HEK293 (cell line): Measurements from ENCODE around the gene GNG12.

ENCODE experiments used
- GLI4 ChIP-seq: fragments of 450-650 bp; formaldehyde crosslinking; IDR thresholded peaks from 2 replicates; pipeline ENCODE4 v1.5.1; 2016; ENCODE audit warnings: missing biosample characterization, missing genetic modification characterization
- HOXD13 ChIP-seq: sonication (generic); formaldehyde crosslinking; IDR thresholded peaks from 2 replicates; pipeline ENCODE4 v1.8.0; 2022; ENCODE audit warnings: missing genetic modification reagents, borderline replicate concordance
- KLF8 ChIP-seq: fragments of 450-650 bp; formaldehyde crosslinking; IDR thresholded peaks from 2 replicates; pipeline ENCODE4 v1.5.1; 2016; ENCODE audit warnings: missing biosample characterization, missing genetic modification characterization
- MZF1 ChIP-seq: fragments of 450-650 bp; formaldehyde crosslinking; IDR thresholded peaks from 2 replicates; pipeline ENCODE4 v1.5.1; 2017; ENCODE audit warnings: missing biosample characterization, missing genetic modification characterization, borderline replicate concordance
- RBAK ChIP-seq: fragments of 450-650 bp; formaldehyde crosslinking; IDR thresholded peaks from 2 replicates; pipeline ENCODE4 v1.5.1; 2016; ENCODE audit warnings: missing biosample characterization, missing genetic modification characterization
- REPIN1 ChIP-seq: fragments of 450-650 bp; formaldehyde crosslinking; IDR thresholded peaks from 2 replicates; pipeline ENCODE4 v1.5.1; 2017; ENCODE audit warnings: missing biosample characterization, missing genetic modification characterization, low read depth
- SCRT1 ChIP-seq: fragments of 450-650 bp; formaldehyde crosslinking; IDR thresholded peaks from 2 replicates; pipeline ENCODE4 v1.5.1; 2016; ENCODE audit warnings: missing biosample characterization, missing genetic modification characterization, borderline replicate concordance
- WT1 ChIP-seq: fragments of 450-650 bp; formaldehyde crosslinking; IDR thresholded peaks from 2 replicates; pipeline ENCODE4 v1.5.1; 2016; ENCODE audit warnings: missing biosample characterization, missing genetic modification characterization
- ZNF112 ChIP-seq: fragments of 450-650 bp; formaldehyde crosslinking; IDR thresholded peaks from 2 replicates; pipeline ENCODE4 v1.5.0; 2017; ENCODE audit warnings: missing biosample characterization, missing genetic modification characterization
- ZNF146 ChIP-seq: fragments of 450-650 bp; formaldehyde crosslinking; IDR thresholded peaks from 2 replicates; pipeline ENCODE4 v1.5.1; 2016; ENCODE audit warnings: missing biosample characterization, missing genetic modification characterization
- ZNF184 ChIP-seq: fragments of 450-650 bp; IDR thresholded peaks from 2 replicates; pipeline ENCODE4 v1.5.1; 2018; ENCODE audit warnings: missing biosample characterization, mild to moderate bottlenecking, missing genetic modification characterization
- ZNF19 ChIP-seq: fragments of 450-650 bp; formaldehyde crosslinking; IDR thresholded peaks from 2 replicates; pipeline ENCODE4; 2016; ENCODE audit warnings: missing biosample characterization, missing genetic modification characterization, low read depth
- ZNF366 ChIP-seq: fragments of 450-650 bp; formaldehyde crosslinking; conservative IDR thresholded peaks from 2 replicates; pipeline ENCODE4 v1.5.1; 2016; ENCODE audit warnings: missing biosample characterization, missing genetic modification characterization
- ZNF596 ChIP-seq: fragments of 450-650 bp; IDR thresholded peaks from 2 replicates; pipeline ENCODE4 v1.5.0; 2018; ENCODE audit warnings: missing biosample characterization, mild to moderate bottlenecking, missing genetic modification characterization, moderate library complexity
- ZNF747 ChIP-seq: fragments of 450-650 bp; formaldehyde crosslinking; IDR thresholded peaks from 2 replicates; pipeline ENCODE4 v1.5.1; 2016; ENCODE audit warnings: missing biosample characterization, missing genetic modification characterization
- TF ChIP-seq, protein P1 (sequence below): fragments of 450-650 bp; formaldehyde crosslinking; IDR thresholded peaks from 2 replicates; pipeline ENCODE4 v1.5.1; 2016; ENCODE audit warnings: missing biosample characterization, missing genetic modification characterization
- TF ChIP-seq, protein P2 (sequence below): fragments of 450-650 bp; IDR thresholded peaks from 2 replicates; pipeline ENCODE4 v1.5.1; 2018; ENCODE audit warnings: missing biosample characterization, missing genetic modification characterization
- TF ChIP-seq, protein P3 (sequence below): fragments of 450-650 bp; formaldehyde crosslinking; IDR thresholded peaks from 2 replicates; pipeline ENCODE4 v1.5.1; 2016; ENCODE audit warnings: missing biosample characterization, missing genetic modification characterization
- TF ChIP-seq, protein P4 (sequence below): fragments of 450-650 bp; formaldehyde crosslinking; IDR thresholded peaks from 2 replicates; pipeline ENCODE4 v1.5.0; 2017; ENCODE audit warnings: missing biosample characterization, missing genetic modification characterization, borderline replicate concordance
- TF ChIP-seq, protein P5 (sequence below): fragments of 450-650 bp; formaldehyde crosslinking; IDR thresholded peaks from 2 replicates; pipeline ENCODE4 v1.5.1; 2016; ENCODE audit warnings: missing biosample characterization, missing genetic modification characterization
- TF ChIP-seq, protein P6 (sequence below): fragments of 450-650 bp; formaldehyde crosslinking; IDR thresholded peaks from 2 replicates; pipeline ENCODE4 v1.5.1; 2016; ENCODE audit warnings: missing biosample characterization, missing genetic modification characterization
- TF ChIP-seq, protein P7 (sequence below): fragments of 450-650 bp; formaldehyde crosslinking; IDR thresholded peaks from 2 replicates; pipeline ENCODE4 v1.5.1; 2016; ENCODE audit warnings: missing biosample characterization, missing genetic modification characterization
- TF ChIP-seq, protein P8 (sequence below): fragments of 450-650 bp; formaldehyde crosslinking; IDR thresholded peaks from 2 replicates; pipeline ENCODE4 v1.5.1; 2017; ENCODE audit warnings: missing biosample characterization, missing genetic modification characterization

GNG12 gene

DNA sequence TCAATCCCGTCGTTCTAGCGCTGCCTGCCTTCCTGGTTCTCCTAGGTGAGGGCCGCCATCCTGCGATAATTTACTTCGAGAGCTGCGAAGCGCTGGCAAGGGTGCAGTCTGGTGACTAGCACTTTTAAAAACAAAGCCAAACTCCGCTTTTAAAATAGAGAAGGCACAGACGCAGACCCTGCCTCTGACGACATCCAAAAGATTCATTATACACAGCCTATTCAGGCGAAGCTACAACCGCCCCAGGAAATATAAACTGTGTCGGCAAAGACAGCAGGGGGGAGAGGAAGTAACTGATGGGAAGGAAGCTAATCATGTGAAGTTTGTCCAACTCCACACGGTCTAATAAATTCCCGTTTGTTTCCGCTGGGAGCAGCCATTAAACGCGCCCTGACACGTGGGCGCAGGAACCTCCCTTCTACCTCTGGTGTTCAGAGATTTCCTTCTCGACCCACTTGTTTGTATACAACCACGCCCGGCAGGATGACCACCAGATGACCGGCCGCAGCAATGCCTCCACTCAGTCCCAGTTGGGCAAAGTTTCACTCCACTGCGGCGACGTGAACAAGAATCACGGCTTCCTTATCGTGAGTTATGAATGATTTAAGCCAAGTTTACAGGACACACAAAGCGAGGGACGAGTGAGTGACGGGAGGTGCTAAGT is 1.3 kb downstream of the GNG12 start (continued):
- TF ChIP-seq, protein P1, sequence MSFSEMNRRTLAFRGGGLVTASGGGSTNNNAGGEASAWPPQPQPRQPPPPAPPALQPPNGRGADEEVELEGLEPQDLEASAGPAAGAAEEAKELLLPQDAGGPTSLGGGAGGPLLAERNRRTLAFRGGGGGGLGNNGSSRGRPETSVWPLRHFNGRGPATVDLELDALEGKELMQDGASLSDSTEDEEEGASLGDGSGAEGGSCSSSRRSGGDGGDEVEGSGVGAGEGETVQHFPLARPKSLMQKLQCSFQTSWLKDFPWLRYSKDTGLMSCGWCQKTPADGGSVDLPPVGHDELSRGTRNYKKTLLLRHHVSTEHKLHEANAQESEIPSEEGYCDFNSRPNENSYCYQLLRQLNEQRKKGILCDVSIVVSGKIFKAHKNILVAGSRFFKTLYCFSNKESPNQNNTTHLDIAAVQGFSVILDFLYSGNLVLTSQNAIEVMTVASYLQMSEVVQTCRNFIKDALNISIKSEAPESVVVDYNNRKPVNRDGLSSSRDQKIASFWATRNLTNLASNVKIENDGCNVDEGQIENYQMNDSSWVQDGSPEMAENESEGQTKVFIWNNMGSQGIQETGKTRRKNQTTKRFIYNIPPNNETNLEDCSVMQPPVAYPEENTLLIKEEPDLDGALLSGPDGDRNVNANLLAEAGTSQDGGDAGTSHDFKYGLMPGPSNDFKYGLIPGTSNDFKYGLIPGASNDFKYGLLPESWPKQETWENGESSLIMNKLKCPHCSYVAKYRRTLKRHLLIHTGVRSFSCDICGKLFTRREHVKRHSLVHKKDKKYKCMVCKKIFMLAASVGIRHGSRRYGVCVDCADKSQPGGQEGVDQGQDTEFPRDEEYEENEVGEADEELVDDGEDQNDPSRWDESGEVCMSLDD (tag by site-specific recombination) = no peak
- TF ChIP-seq, protein P2, sequence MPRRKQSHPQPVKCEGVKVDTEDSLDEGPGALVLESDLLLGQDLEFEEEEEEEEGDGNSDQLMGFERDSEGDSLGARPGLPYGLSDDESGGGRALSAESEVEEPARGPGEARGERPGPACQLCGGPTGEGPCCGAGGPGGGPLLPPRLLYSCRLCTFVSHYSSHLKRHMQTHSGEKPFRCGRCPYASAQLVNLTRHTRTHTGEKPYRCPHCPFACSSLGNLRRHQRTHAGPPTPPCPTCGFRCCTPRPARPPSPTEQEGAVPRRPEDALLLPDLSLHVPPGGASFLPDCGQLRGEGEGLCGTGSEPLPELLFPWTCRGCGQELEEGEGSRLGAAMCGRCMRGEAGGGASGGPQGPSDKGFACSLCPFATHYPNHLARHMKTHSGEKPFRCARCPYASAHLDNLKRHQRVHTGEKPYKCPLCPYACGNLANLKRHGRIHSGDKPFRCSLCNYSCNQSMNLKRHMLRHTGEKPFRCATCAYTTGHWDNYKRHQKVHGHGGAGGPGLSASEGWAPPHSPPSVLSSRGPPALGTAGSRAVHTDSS (tag by site-specific recombination) = peak; percentile 84
- no peak for TF ChIP-seq ZNF747 (tag by site-specific recombination)
- TF ChIP-seq REPIN1 (tag by site-specific recombination) = no peak
- peak; percentile 79; the same call in 1 of the 2 replicates for TF ChIP-seq HOXD13
- no peak for TF ChIP-seq SCRT1 (tag by site-specific recombination)
- TF ChIP-seq, protein P3, sequence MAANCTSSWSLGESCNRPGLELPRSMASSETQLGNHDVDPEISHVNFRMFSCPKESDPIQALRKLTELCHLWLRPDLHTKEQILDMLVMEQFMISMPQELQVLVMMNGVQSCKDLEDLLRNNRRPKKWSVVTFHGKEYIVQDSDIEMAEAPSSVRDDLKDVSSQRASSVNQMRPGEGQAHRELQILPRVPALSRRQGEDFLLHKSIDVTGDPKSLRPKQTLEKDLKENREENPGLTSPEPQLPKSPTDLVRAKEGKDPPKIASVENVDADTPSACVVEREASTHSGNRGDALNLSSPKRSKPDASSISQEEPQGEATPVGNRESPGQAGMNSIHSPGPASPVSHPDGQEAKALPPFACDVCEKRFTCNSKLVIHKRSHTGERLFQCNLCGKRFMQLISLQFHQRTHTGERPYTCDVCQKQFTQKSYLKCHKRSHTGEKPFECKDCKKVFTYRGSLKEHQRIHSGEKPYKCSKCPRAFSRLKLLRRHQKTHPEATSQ (tag by site-specific recombination) = no peak
- TF ChIP-seq, protein P4, sequence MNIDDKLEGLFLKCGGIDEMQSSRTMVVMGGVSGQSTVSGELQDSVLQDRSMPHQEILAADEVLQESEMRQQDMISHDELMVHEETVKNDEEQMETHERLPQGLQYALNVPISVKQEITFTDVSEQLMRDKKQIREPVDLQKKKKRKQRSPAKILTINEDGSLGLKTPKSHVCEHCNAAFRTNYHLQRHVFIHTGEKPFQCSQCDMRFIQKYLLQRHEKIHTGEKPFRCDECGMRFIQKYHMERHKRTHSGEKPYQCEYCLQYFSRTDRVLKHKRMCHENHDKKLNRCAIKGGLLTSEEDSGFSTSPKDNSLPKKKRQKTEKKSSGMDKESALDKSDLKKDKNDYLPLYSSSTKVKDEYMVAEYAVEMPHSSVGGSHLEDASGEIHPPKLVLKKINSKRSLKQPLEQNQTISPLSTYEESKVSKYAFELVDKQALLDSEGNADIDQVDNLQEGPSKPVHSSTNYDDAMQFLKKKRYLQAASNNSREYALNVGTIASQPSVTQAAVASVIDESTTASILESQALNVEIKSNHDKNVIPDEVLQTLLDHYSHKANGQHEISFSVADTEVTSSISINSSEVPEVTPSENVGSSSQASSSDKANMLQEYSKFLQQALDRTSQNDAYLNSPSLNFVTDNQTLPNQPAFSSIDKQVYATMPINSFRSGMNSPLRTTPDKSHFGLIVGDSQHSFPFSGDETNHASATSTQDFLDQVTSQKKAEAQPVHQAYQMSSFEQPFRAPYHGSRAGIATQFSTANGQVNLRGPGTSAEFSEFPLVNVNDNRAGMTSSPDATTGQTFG (tag by site-specific recombination) = no peak
- TF ChIP-seq KLF8 (tag by site-specific recombination) = peak; percentile 79
- TF ChIP-seq ZNF112 (tag by site-specific recombination) = no peak
- TF ChIP-seq, protein P5, sequence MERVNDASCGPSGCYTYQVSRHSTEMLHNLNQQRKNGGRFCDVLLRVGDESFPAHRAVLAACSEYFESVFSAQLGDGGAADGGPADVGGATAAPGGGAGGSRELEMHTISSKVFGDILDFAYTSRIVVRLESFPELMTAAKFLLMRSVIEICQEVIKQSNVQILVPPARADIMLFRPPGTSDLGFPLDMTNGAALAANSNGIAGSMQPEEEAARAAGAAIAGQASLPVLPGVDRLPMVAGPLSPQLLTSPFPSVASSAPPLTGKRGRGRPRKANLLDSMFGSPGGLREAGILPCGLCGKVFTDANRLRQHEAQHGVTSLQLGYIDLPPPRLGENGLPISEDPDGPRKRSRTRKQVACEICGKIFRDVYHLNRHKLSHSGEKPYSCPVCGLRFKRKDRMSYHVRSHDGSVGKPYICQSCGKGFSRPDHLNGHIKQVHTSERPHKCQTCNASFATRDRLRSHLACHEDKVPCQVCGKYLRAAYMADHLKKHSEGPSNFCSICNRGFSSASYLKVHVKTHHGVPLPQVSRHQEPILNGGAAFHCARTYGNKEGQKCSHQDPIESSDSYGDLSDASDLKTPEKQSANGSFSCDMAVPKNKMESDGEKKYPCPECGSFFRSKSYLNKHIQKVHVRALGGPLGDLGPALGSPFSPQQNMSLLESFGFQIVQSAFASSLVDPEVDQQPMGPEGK (tag by site-specific recombination) = peak; percentile 66
- TF ChIP-seq, protein P6, sequence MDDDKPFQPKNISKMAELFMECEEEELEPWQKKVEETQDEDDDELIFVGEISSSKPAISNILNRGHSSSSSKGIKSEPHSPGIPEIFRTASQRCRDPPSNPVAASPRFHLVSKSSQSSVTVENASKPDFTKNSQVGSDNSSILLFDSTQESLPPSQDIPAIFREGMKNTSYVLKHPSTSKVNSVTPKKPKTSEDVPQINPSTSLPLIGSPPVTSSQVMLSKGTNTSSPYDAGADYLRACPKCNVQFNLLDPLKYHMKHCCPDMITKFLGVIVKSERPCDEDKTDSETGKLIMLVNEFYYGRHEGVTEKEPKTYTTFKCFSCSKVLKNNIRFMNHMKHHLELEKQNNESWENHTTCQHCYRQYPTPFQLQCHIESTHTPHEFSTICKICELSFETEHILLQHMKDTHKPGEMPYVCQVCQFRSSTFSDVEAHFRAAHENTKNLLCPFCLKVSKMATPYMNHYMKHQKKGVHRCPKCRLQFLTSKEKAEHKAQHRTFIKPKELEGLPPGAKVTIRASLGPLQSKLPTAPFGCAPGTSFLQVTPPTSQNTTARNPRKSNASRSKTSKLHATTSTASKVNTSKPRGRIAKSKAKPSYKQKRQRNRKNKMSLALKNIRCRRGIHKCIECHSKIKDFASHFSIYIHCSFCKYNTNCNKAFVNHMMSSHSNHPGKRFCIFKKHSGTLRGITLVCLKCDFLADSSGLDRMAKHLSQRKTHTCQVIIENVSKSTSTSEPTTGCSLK (tag by site-specific recombination) = no peak
- TF ChIP-seq MZF1 (tag by site-specific recombination) = peak; percentile 82
- 0 out of 2 replicates have a peak, but pooled peaks have one; percentile 15 for TF ChIP-seq ZNF146 (tag by site-specific recombination)
- TF ChIP-seq ZNF596 (tag by site-specific recombination) = no peak
- no peak for TF ChIP-seq GLI4 (tag by site-specific recombination)
- TF ChIP-seq RBAK (tag by site-specific recombination) = no peak
- TF ChIP-seq ZNF184 (tag by site-specific recombination) = no peak
- no peak for TF ChIP-seq ZNF19 (tag by site-specific recombination)
- TF ChIP-seq WT1 (tag by site-specific recombination) = peak; percentile 99
- TF ChIP-seq, protein P7, sequence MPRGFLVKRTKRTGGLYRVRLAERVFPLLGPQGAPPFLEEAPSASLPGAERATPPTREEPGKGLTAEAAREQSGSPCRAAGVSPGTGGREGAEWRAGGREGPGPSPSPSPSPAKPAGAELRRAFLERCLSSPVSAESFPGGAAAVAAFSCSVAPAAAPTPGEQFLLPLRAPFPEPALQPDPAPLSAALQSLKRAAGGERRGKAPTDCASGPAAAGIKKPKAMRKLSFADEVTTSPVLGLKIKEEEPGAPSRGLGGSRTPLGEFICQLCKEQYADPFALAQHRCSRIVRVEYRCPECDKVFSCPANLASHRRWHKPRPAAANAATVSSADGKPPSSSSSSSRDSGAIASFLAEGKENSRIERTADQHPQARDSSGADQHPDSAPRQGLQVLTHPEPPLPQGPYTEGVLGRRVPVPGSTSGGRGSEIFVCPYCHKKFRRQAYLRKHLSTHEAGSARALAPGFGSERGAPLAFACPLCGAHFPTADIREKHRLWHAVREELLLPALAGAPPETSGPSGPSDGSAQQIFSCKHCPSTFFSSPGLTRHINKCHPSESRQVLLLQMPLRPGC (tag by site-specific recombination) = peak; percentile 61
- TF ChIP-seq, protein P8, sequence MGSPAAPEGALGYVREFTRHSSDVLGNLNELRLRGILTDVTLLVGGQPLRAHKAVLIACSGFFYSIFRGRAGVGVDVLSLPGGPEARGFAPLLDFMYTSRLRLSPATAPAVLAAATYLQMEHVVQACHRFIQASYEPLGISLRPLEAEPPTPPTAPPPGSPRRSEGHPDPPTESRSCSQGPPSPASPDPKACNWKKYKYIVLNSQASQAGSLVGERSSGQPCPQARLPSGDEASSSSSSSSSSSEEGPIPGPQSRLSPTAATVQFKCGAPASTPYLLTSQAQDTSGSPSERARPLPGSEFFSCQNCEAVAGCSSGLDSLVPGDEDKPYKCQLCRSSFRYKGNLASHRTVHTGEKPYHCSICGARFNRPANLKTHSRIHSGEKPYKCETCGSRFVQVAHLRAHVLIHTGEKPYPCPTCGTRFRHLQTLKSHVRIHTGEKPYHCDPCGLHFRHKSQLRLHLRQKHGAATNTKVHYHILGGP (tag by site-specific recombination) = no peak
- TF ChIP-seq ZNF366 = peak; percentile 94
